ENCODE measurements around the gene BOLA2B.
"Not testable (repeated sequence)": the region's sequence is repeated elsewhere in the genome, so short reads cannot be mapped to it uniquely, and the experiment has no call there.

- not testable (repeated sequence) for TF ChIP-seq EZH2 (IDR thresholded peaks at IDR 0.05; ENCODE audit: borderline replicate concordance); CTCF (IDR thresholded peaks at IDR 0.05; ENCODE audit: poor library complexity)
Measured at GRCh38 chr16:30199608-30200343, 6.3 kb upstream of the BOLA2B start.

Data from hepatocyte (in vitro differentiated cells).